Muscle of arm (tissue), 12 donors: ENCODE data around the gene ANO2. TPM values are rescaled to one million over a fixed set of nuclear protein-coding genes. Genes with fewer than 3 reads are reported as not detected.

Source experiments
- DNase-seq: peaks from one replicate; pipeline ENCODE4 v3.0.0-alpha.2; 2013
- polyA plus RNA-seq, 12 donors: library from polyadenylated mRNA; unstranded; fragments of 120-200 nt; gene quantifications; one replicate each; pipeline ENCODE4 v1.2.1, GENCODE V29; 2013; ENCODE audit not compliant: insufficient read length in 12 of 12

The ANO2 gene
- polyA plus RNA-seq, 12 donors: 2.6 to 5.3 (median 4.5) TPM; not detected in 2

DNA sequence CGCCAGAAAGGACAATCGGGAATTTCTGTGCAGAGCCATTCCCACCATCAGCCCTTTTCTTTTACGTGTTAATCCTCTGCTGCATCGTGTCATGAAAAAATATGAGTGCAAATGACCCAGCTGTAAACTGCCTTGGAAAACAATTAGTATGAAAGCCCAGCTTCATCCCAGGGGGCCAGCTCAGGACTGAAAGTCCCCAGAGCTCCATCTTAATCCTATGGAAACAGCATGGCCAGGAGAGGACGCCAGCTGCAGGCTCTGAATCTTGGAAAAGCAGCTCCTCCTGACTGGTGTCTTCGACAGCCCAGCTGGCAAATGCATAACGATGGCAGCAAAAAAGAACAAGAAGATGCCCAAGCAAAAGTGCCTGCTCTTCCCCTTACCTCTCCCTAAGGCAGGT lies 321.6 kb downstream of the ANO2 start:
- no peak for DNase-seq

DNA sequence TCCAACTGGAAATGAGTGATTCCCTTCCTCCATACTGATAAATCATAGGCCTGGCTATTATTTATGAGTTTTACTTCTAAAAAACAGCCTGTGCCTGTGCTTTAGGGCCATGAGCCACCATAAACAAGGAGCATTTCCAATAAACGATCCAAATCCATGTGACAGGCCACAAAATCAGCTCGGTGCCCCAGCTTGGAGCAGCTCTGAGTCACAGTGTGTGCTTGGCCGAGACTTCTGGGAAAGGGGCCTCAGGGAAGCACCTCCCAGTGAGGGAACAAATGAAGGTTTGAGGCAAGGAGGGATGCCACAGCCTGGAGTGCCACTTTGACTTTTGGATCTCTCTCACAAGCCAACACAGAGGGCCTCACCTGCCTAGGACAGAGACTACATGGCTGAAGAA lies 322.8 kb downstream of the ANO2 start:
- DNase-seq: no peak

DNA sequence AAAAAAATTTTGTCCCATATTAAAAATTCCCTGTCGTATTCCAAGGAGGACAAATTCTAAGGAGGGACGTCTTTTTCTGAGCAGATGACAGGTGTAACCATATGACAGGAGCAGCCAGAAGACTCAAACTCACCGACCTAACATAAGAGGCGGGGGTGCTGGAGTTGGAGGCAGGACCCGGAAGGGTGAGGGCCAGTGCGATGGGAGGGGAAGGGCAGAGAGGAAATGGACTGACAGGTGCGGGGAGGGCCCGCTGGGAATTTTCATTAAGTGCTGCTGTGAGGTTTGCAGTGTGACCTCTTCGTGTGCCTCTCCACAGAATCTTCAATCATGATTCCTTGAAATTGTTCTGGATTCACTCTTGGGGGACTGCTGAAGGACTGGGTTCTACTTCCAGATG lies 323.7 kb downstream of the ANO2 start:
- DNase-seq: no peak

DNA sequence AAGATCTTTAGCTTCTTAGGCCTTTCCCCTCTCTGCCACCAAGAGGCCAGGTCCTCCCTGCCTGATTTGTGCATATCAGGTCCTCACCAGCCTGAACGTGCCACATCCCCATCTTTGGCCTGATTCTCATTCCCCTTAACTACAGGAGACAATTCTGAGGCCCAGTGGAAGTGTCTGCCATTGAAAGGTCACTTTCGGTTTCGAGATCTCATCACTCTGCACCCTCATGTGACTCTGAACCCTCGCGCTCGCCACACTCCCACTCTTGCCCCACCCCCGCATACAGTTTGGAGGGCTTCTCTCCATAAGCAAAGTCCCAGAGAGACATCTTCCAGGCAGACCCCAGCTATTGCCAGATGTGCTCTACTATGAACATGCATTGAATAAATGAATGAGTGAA lies 324.2 kb downstream of the ANO2 start:
- no peak for DNase-seq

DNA sequence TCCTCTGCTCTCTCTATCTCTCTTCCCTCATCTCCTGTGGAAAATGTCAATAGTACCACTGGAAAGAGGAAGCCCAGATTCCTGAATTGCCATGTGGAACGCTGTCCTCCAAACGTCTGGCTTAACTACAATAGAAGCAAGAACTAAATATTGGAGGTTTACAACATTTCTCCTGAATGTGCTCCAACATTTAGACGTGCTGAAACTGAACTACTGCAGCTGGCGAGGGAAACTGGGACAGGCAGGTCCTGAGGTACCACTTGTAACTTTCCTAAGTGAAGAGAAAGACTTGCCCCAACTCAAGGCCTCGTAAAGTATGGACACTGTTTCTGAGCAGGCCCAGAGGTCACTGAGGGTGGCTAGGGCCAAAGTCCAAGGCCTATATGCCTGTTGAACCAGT lies 325.4 kb downstream of the ANO2 start:
- DNase-seq: no peak

DNA sequence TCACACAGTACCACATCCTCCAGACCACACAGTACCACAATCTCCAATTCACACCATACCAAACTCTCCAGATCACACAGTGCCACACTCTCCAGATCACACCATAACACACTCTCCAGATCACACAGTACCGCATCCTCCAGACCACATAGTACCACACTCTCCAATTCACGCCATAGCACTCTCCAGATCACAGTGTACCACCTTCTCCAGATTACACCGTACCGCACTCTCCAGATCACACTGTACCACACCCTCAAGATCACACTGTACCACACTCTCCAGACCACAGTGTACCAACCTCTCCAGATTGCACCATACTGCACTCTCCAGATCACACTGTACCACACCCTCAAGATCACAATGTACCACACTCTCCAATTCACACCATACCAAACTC lies 328.2 kb downstream of the ANO2 start:
- no peak for DNase-seq

DNA sequence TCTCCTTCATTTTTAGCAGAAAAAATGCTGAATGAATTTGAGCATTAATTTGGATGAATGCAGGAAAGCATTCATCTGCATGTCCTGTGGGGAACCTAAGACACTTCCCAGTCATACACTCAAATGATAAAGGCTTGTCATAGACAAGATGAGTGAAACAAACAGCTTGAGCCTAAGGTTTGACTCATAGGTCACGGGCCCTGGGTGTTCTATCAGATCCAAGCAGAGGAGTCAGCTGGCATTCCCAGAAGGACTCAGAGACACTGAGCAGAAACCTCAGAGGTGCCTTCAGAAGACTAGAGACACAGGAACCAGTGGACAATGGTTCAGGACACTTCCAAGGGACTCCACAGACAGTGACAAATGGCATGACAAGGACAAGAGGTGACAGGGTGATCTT lies 329.3 kb downstream of the ANO2 start:
- DNase-seq: no peak

DNA sequence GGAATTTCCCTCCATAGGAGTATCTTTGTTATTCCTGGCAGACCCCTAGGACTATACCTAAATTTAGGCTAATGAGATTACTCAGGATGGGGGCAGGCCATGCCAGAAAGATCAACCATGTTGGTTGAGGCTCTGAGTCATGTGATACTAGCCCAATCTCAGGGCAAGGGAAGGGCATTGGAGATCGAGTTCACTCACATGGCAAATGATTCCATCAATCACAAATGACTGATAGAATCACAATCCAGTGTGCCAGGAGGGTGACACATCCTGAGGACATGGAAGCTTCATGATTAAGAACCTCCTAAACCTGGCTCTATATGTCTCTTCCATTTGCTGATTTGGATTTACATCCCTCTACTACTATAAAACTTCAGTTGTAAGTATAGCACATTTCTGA lies 330.8 kb downstream of the ANO2 start:
- DNase-seq: no peak

DNA sequence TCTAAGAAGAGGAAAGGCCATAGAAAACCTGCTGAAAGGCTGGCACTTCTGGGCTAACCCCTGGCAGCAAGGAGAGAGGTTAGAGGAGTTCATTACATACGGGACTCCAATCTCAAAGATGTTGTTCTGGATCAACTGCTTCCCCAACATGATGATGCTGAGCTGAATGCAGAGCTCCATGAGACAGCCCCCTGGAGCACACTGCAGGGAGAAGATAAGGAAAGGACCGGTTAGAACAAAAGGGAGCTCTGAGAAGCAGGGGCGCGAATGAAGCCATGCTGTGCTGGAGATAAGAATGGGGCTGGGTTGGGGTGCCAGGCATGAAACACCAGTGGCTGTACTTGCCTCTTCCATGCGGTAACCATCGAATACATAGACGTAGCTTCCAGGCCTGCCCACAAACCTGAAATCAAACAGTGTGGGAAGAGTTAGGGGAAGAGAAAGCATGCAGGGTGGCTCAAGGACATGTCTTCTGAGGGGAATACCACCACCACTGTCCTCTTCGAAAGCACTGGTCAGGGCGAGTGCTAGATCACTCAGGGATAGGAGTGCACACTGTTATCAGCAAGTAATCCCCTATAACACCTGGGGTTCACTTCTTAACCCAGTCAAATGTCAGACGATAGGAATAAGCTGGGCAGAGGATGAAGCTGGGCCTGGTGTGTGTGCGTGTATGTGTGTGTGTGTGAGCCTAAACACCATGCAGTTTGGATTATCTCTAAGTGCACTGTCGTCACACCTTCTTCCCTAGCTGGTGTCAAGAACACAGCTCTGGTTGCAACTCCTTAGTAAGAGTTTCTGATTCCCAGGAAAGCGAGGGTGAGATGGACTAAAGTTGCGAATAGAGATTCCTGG lies 332.3 kb downstream of the ANO2 start:
- no peak for DNase-seq

DNA sequence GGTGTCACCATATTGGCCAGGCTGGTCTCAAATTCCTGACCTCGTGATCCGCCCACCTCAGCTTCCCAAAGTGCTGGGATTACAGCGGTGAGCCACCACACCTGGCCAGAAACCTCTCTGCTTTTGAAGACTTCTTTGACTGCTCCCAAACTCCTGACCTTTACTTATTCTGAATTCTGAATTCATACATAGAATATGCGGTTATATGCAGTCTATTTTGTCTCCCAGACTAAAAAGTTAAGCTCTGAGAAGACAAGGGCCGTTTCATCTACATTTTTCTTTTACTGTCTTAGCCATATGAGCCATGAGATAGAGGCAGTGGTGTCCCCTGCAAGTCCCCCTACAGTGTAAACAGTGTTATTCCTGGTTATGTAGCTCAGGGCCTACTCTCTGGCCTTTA lies 333.9 kb downstream of the ANO2 start:
- DNase-seq: no peak

DNA sequence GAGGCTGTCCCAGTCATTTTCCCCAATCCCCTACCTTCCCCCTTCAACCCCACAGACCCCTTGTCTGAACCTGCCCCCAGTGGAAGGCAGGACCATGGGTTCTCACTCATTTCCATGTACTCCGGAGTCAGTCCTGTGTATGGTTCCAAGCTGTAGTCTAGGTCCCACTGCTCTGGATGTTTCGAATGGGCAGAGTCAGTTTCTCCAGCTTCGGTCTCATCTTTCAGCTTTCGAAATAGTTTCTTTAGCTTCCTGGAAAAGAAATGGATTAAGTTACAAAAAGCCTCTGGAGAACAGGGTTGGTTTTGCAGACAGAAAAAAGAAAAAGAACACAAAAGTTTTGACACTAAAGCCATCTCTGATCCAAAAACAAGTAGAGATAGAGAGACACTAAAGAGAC lies 345.7 kb downstream of the ANO2 start:
- DNase-seq: no peak

DNA sequence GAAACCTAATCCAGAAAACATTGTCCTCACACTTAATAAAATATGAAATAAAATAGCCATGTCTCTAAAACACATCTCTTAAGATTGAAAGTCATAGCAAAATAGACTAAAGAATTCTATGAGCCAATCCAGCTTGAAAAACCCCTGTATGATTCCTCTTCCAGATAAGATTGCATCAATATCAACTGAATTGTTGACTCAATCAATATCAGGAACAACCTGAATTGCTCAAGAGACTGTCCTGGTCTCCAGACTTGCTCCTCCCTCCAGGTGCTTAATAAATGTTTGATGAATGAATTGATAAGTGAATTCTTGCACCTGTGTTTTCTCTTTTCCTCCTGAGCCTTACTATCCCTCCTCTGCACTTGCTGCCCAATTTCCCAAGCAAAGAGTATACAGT lies 351.1 kb downstream of the ANO2 start:
- DNase-seq: no peak

DNA sequence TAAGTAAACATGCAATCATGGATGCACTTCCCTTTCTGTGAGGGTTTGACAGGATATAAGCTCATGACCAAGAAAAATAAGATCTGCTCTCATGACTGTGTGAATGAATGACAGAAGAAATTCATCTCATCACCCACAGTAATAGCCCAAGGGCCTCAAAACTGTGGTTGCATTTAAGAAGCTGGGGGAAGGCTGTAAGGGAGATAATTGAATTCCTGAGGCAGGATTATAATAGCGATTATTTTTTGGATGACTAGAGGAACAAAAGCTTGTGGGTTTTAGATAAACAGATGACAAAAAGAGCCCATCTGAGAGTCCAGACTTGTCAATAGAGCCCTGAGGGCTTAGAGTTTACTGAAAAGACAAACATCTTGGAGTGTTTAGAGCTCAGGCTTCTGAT lies 352.0 kb downstream of the ANO2 start:
- no peak for DNase-seq

DNA sequence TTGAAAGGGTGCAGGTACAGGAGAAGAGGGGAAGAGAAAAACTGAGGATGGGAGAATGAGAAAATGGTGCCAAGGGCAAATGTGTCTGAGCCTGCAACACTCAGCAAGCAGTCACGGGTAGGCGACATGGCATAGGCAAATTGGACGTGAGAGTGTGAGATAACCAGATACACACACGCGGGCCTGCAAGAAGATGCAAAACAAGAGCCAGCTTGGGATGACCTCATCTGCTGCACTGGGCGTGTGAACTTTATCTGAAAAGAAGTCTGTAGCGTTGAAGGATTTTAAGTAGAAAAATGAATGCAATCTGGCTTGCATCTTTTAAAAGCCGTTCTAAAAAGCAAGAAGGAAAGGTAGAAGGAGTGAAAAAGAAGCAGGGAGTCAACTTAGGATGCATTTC lies 352.7 kb downstream of the ANO2 start:
- DNase-seq: no peak

DNA sequence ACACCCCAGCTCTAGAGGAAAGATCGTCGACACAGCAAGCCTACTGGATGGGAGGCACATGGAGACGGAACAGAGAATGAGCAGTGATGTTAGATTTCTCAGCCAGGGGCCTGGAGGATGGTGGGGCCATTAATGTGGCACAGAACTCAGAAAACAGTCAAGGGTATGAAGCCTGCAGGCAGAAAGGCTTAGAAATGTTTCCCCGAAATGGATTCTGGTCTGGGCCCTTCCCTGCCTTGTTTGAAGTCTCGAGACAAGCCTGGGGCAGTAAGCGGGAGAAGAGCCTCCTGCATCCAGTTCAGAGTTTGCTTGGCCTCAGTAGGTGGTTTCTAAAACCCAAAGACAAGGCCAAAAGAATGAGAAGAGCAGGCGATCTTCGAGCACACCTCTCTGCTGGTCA lies 354.7 kb downstream of the ANO2 start:
- no peak for DNase-seq

DNA sequence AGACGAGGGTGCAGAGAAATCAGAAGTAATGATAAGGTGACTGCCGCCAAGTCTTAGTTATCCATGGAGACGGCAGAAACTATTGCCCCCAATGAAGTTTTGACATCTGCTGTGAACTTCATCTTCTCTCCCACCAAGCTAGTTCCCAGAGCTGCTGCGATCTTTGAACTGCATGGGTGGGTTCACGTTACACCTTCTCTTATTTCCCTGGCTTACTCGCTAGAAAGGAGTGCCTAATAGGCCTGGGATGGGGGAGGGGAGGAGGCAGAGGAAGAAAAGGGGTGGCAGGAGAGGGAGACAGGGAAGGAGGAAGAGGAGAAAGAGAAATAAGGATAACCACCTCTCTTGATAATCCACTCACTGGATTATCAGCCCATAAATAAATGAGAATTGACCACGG lies 356.0 kb downstream of the ANO2 start:
- no peak for DNase-seq

DNA sequence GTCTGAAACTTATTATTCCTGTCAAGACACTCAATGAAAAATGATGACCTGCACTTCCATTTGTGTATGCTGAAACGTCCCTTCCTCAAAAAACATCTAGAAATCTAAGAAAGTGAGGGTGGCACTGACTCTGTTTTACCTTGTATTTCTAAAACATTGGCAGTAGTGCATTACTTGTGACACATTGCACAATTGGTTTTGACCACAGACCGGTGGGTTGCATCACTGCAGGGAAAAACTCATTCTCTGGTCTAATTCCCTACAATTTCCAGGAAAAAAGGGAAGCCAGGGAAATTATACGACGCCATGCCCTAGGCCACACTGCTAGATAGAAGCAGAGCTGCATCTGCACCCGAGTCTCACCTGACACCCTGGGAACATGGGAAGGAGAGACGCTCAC lies 356.5 kb downstream of the ANO2 start:
- no peak for DNase-seq

DNA sequence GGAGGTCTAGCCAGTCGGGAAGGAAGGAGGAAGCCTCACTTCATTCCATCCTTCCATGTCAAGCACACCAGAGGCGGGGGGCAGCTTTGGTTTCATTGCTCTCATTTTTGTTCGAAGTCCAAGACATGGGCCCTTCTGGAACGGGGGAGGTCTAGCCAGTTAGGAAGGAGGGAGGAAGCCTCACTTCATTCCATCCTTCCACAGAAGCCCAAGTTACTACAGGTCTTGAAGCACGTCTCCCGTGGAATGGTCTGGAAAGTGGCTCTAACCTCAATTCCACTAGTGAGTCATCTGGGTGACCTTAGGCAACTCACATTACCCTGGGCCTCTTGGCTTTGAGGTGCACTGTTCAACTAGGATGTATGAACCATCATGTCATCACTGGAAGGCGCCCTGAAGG lies 356.9 kb downstream of the ANO2 start:
- DNase-seq: no peak

DNA sequence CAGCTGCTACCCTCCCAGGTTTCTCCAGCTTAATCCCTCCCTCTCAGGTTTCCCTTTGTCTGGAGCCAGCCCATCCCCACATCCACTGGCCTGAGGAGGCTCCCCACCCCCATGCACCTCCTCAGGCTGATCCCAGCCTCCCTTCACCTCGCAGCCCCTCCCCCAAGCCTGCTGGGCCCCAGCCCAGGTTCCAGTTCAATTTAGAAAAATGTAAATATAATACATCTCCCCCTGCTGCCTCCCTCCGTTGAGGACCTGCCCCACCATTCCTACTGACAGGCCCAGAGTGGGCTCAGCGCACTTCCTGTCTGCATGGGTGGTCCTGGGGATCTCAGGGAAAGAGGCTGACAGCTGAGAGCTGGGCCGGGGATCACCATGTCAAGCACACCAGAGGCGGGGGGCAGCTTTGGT lies 357.3 kb downstream of the ANO2 start:
- no peak for DNase-seq

DNA sequence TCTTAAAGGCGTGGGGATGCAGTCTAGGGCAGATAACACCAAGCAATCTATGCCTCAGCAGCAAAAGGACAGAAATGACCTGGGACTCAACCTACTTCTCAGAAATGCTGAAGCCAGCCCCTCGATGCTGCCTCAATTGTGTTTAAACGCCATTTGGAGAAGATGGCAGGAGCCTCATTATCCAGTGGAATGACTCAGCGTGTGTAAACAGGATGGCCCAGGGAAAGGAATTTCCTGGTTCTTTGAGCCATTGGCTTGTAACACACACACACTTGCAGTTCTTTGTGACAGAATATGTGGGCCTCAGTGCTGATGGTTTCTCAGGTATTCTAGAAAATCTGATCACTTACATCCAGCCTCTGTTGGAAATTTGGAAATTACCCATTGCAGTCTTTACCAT lies 358.9 kb downstream of the ANO2 start:
- DNase-seq: no peak

DNA sequence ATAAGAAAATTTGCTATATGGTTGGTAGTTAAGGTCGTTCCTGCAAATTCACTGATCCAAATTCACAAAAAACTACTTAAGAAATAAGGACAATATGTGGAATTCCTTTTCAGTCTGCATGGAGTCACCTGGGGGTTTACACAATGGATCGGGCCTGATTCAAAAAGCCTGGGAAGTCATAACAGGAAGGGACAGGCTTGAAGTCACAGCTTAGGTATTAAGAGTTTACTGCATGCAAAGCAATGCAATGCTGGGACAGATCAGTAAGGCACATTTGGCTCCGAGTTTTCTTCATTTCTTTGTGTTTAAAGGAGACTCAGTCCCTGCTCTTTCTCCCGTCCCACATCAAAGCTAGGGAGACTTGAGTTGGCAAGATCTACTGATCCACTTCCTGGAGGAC lies 359.9 kb downstream of the ANO2 start:
- no peak for DNase-seq

DNA sequence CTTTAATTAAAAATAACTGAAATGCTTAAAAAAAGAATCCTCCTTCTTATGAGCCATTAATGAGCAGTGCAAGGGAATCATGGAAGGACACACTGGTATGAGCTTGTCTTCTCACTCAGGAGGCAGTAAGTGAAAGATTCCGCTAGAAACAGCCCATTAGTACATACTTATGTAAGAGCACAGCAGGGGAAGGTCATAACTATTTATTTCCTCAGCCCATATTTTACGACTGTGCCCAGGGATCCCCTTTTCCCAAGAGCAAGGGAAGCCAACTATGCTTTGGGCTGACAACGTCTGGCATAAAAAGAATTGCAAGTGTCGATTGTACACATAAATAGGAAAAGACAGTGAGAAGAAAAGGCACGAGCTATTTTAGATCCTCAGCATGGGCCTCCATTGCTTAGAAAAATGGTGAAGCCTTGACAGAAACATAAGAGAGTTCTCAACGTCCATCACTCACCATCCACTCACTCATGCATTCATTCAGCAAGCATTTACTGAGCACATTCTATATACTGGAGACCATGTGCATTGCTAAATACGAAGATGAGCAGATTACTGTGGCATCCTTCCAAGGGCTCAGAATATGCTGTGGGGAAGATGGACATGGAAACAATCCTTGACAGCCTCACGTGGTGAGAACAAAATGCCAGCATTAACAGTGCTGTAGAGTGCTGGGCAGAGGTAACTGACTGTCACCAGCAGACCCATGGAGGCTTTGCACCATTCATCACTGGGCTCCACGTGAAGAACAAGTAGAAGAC lies 360.5 kb downstream of the ANO2 start:
- DNase-seq: no peak

DNA sequence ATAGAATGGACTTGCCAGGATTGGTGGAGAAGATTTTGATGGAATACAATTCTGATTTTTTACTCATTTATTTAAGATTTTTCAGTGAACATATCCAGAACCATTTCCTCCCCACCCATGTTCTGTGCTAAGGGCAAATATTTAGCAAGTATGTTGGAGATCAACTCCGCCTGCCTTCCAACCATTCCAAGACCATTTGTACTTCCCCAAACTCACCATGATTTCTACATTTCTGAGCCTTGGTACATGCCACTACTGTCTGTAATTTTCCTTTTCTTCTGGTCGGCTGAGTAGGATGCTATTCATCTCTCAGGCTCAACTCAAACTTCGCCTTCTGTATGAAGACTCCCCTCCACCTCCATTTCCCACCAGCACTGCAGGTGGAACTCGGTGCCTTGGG lies 362.5 kb downstream of the ANO2 start:
- DNase-seq: no peak

DNA sequence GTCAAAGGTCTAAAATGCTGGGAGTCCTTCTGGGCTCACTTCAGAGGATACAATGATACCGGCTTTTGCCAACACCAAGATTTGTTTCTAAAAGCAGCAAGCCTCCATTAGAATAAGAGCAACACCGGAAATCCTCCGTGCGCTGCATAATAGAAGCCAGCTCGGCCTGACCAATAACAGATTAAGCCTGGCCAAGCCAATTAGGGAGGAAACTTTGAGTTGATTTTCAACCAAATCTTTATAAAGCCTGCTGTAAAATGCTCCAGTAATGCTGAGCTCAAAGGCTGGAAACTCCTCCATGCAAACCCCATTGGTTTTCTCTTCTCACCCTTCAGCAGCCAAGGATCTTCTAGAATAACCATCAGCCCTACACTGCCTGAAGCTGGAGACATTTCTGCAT lies 363.0 kb downstream of the ANO2 start:
- DNase-seq: peak; percentile 41
